ENCODE results near the gene NEURL1.

Gene NEURL1

DNA sequence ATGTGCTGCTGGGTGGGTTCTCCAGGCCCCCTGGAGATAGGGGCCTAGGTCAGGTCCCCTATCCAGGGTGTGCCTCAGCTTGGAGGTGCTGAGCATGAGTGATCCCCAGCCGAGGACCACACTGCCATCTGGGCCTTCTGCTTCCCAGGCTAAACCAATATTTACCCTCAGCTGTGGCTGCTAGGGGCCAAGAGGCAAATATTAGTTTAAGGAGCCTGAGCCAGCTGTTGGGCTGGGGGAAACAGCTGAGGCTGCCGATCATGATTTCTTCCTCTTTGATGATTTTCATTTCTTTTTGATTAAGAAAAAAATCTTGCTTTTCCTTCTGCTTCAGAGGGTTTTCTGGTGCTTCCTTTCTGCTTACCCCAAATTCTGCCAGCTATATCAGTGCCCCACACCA lies 83.4 kb downstream of the NEURL1 start:
- TF ChIP-seq FOXP2 (optimal IDR thresholded peaks at IDR 0.05; ENCODE audit: borderline replicate concordance, extremely low read depth, extremely low read length, insufficient read depth), result no peak
- no peak for TF ChIP-seq TAF1 (IDR thresholded peaks at IDR 0.05; ENCODE audit: borderline replicate concordance, insufficient read depth, low read length)
- no peak for TF ChIP-seq POLR2AphosphoS5 (IDR thresholded peaks at IDR 0.05; ENCODE audit: low read depth, low read length)
- TF ChIP-seq, protein P1, sequence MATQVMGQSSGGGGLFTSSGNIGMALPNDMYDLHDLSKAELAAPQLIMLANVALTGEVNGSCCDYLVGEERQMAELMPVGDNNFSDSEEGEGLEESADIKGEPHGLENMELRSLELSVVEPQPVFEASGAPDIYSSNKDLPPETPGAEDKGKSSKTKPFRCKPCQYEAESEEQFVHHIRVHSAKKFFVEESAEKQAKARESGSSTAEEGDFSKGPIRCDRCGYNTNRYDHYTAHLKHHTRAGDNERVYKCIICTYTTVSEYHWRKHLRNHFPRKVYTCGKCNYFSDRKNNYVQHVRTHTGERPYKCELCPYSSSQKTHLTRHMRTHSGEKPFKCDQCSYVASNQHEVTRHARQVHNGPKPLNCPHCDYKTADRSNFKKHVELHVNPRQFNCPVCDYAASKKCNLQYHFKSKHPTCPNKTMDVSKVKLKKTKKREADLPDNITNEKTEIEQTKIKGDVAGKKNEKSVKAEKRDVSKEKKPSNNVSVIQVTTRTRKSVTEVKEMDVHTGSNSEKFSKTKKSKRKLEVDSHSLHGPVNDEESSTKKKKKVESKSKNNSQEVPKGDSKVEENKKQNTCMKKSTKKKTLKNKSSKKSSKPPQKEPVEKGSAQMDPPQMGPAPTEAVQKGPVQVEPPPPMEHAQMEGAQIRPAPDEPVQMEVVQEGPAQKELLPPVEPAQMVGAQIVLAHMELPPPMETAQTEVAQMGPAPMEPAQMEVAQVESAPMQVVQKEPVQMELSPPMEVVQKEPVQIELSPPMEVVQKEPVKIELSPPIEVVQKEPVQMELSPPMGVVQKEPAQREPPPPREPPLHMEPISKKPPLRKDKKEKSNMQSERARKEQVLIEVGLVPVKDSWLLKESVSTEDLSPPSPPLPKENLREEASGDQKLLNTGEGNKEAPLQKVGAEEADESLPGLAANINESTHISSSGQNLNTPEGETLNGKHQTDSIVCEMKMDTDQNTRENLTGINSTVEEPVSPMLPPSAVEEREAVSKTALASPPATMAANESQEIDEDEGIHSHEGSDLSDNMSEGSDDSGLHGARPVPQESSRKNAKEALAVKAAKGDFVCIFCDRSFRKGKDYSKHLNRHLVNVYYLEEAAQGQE (IDR thresholded peaks at IDR 0.05; ENCODE audit: insufficient read depth in 1 of 2, low read depth in 2 of 2, low read length in 2 of 2), result no peak
- TF ChIP-seq SIN3A (IDR thresholded peaks at IDR 0.05; ENCODE audit: borderline replicate concordance, insufficient read depth, low read length), result no peak

DNA sequence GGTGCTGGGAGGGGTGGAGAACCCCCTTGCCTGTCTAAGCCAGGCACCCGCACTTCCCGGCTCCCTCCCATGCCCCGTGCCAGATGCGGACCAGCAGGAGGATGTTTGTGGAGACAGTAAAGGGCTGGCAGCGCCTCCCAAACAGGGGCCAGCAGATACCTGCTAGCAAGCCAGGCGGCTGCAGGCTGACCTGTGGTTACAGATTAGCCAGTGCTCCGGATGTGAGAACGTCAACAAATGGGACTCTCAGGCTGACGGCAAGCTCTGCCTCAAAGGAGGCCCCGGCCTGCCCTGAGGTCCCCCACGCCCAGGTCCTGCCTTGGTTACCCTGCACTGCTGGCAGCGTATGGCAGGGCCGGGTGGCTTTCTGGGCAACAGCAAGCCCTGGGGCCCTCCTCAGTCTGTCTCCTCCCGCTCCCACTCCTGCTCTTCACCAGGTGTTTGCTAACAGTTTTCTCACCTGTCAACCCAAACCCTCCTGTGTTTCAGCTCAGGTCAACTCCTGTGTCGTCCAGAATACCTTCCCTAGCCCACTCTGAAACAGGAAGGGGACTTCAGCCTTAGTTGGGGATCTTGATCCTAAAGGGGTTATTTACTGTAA lies 85.4 kb downstream of the NEURL1 start:
- TF ChIP-seq SIN3A (IDR thresholded peaks at IDR 0.05; ENCODE audit: borderline replicate concordance, insufficient read depth, low read length), result no peak
- no peak for TF ChIP-seq TAF1 (IDR thresholded peaks at IDR 0.05; ENCODE audit: borderline replicate concordance, insufficient read depth, low read length)
- TF ChIP-seq, protein P1 (IDR thresholded peaks at IDR 0.05; ENCODE audit: insufficient read depth in 1 of 2, low read depth in 2 of 2, low read length in 2 of 2), result no peak
- no peak for TF ChIP-seq FOXP2 (optimal IDR thresholded peaks at IDR 0.05; ENCODE audit: borderline replicate concordance, extremely low read depth, extremely low read length, insufficient read depth)
- TF ChIP-seq POLR2AphosphoS5 (IDR thresholded peaks at IDR 0.05; ENCODE audit: low read depth, low read length), result no peak

DNA sequence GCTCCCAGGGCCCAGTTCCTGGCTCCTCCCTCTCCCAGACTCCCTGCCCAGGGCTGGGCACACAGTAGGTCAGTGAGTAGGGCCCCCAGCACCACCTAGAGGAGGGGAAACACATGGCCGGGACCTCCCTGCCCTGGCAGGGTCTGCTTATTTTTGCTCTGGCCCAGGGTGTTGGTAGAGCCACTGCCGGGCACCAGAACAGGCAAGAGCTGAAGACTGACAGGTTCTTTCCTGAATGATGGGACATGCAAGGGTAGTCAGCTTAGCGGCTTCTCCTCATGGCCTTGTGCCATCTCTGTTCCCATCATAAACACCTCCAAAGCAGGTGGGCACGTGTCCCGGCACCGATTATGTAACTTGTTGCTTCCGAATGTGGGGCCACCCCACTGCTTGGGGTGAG lies 86.5 kb downstream of the NEURL1 start:
- no peak for TF ChIP-seq SIN3A (IDR thresholded peaks at IDR 0.05; ENCODE audit: borderline replicate concordance, insufficient read depth, low read length)
- TF ChIP-seq FOXP2 (optimal IDR thresholded peaks at IDR 0.05; ENCODE audit: borderline replicate concordance, extremely low read depth, extremely low read length, insufficient read depth), result no peak
- no peak for TF ChIP-seq POLR2AphosphoS5 (IDR thresholded peaks at IDR 0.05; ENCODE audit: low read depth, low read length)
- TF ChIP-seq, protein P1 (IDR thresholded peaks at IDR 0.05; ENCODE audit: insufficient read depth in 1 of 2, low read depth in 2 of 2, low read length in 2 of 2), result no peak
- TF ChIP-seq TAF1 (IDR thresholded peaks at IDR 0.05; ENCODE audit: borderline replicate concordance, insufficient read depth, low read length), result no peak

DNA sequence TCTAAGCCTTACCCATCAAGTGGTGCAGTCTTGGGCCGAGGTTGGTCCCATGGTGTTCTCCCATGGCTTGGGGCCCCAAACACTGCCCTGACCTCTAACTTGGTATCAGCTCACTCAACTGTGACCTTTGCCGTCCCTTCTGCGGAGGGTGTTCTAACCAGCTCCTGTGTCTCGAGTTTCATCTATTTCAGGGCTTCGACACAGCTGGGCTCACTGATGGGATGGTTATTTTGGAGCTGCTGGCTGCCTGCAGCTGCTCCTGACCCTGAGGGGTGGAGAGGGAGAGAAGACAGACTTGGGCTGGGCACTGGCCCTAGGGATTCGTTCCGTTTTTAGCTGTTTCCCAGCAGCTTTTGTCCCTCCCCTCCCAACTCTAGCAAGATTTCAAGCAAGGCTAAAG lies 86.9 kb downstream of the NEURL1 start:
- TF ChIP-seq POLR2AphosphoS5 (IDR thresholded peaks at IDR 0.05; ENCODE audit: low read depth, low read length) (no peak), FOXP2 (optimal IDR thresholded peaks at IDR 0.05; ENCODE audit: borderline replicate concordance, extremely low read depth, extremely low read length, insufficient read depth) (no peak), SIN3A (IDR thresholded peaks at IDR 0.05; ENCODE audit: borderline replicate concordance, insufficient read depth, low read length) (no peak)
- TF ChIP-seq, protein P1 (IDR thresholded peaks at IDR 0.05; ENCODE audit: insufficient read depth in 1 of 2, low read depth in 2 of 2, low read length in 2 of 2), result no peak

DNA sequence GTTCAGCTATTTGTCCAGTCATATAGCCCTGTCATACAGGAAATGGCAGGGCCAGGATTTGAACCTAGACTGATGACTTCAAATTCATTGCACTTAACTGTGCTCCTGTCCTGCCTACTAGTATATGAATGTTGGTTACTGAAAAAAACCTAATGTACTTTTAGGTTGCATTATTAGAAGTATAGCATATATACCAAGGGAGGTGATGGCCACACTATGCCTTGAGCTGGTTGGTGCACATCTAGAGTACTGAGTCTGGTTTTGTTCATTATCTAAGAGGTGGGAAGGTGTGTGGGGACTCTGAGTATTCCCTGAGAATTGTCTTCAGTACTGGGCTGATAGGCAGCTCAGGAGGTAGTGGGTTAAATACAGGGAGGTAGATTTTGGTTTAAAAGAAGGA lies 88.0 kb downstream of the NEURL1 start:
- no peak for TF ChIP-seq FOXP2 (optimal IDR thresholded peaks at IDR 0.05; ENCODE audit: borderline replicate concordance, extremely low read depth, extremely low read length, insufficient read depth)
